GM21360 (cell line): Measurements from ENCODE around the gene TM2D3.

Experiments used
- ATAC-seq: cut with Tn5 transposase; IDR thresholded peaks from one replicate; pipeline ENCODE4 v1.9.1; 2021; ENCODE audit warnings: mild to moderate bottlenecking, moderate library complexity; ENCODE audit not compliant: unreplicated experiment

The TM2D3 gene

GRCh38 chr15:101625980-101626379, 26.2 kb downstream of the TM2D3 start:
- no peak for ATAC-seq

GRCh38 chr15:101625184-101625583, 27.0 kb downstream of the TM2D3 start:
- ATAC-seq: no peak

- ATAC-seq: no peak
These were observed 28.5 kb downstream of the TM2D3 start for GRCh38 chr15:101623367-101624304.

GRCh38 chr15:101621961-101622360, 30.2 kb downstream of the TM2D3 start:
- ATAC-seq: no peak

GRCh38 chr15:101620671-101621070, 31.5 kb downstream of the TM2D3 start:
- no peak for ATAC-seq

- no peak for ATAC-seq
These were observed 32.6 kb downstream of the TM2D3 start for GRCh38 chr15:101619615-101619865.

GRCh38 chr15:101618851-101619614, 33.1 kb downstream of the TM2D3 start:
- ATAC-seq: no peak

- no peak for ATAC-seq
These were observed 34.1 kb downstream of the TM2D3 start for GRCh38 chr15:101618076-101618475.

GRCh38 chr15:101617390-101617965, 34.7 kb downstream of the TM2D3 start:
- no peak for ATAC-seq

- no peak for ATAC-seq
These were observed 36.0 kb downstream of the TM2D3 start for GRCh38 chr15:101615986-101616848.

GRCh38 chr15:101615414-101615985, 36.7 kb downstream of the TM2D3 start:
- ATAC-seq: no peak

GRCh38 chr15:101614761-101615160, 37.4 kb downstream of the TM2D3 start:
- ATAC-seq: no peak

GRCh38 chr15:101614001-101614585, 38.1 kb downstream of the TM2D3 start:
- ATAC-seq: no peak

- ATAC-seq: no peak
These were observed 38.8 kb downstream of the TM2D3 start for GRCh38 chr15:101613130-101614000.

GRCh38 chr15:101612676-101613075, 39.5 kb downstream of the TM2D3 start:
- no peak for ATAC-seq

GRCh38 chr15:101611580-101612299, 40.4 kb downstream of the TM2D3 start:
- ATAC-seq: no peak

- ATAC-seq: no peak
These were observed 41.2 kb downstream of the TM2D3 start for GRCh38 chr15:101611007-101611406.

GRCh38 chr15:101610611-101611000, 41.6 kb downstream of the TM2D3 start:
- ATAC-seq: no peak
